Breast epithelium (tissue), 3 donors: ENCODE measurements around the gene LRRC8C.

Experiments used
- CTCF ChIP-seq, 3 donors: fragments of 450-650 bp; IDR thresholded peaks; one replicate each; pipeline ENCODE4 v1.5.1; 2016 to 2017; ENCODE audit warnings: antibody characterized with exemption in 3 of 3, mild to moderate bottlenecking in 3 of 3, moderate library complexity in 3 of 3
- POLR2AphosphoS5 ChIP-seq, 3 donors: sonication (generic); formaldehyde crosslinking; IDR thresholded peaks; one replicate each; pipeline ENCODE4 v1.6.1; 2017; ENCODE audit warnings: antibody characterized with exemption in 3 of 3

GRCh38 chr1:89702520-89703045 is 69.7 kb downstream of the LRRC8C start:
- no peak for TF ChIP-seq POLR2AphosphoS5 (IDR thresholded peaks at IDR 0.05)
- TF ChIP-seq CTCF (IDR thresholded peaks at IDR 0.05), result no peak
